ENCODE measurements around the gene RAD51AP2.
"Not testable (repeated sequence)": the region's sequence is repeated elsewhere in the genome, so short reads cannot be mapped to it uniquely, and the experiment has no call there.

Gene RAD51AP2

GRCh38 chr2:17517481-17518211 is 594 bp downstream of the RAD51AP2 start:
- no peak for DNase-seq
- TF ChIP-seq GATA1 (IDR thresholded peaks at IDR 0.05; ENCODE audit: low read depth, low read length) (no peak), POLR2A (IDR thresholded peaks at IDR 0.05; ENCODE audit: low read length) (no peak)

- no peak for TF ChIP-seq POLR2A (IDR thresholded peaks at IDR 0.05; ENCODE audit: low read length)
- no peak for TF ChIP-seq GATA1 (IDR thresholded peaks at IDR 0.05; ENCODE audit: low read depth, low read length)
- DNase-seq, result no peak
Measured at GRCh38 chr2:17515652-17516051, 2.6 kb downstream of the RAD51AP2 start.

- no peak for DNase-seq
- no peak for TF ChIP-seq GATA1 (IDR thresholded peaks at IDR 0.05; ENCODE audit: low read depth, low read length)
- no peak for TF ChIP-seq POLR2A (IDR thresholded peaks at IDR 0.05; ENCODE audit: low read length)
Measured at GRCh38 chr2:17506736-17507616, 11.3 kb downstream of the RAD51AP2 start.

- no peak for DNase-seq
- TF ChIP-seq GATA1 (IDR thresholded peaks at IDR 0.05; ENCODE audit: low read depth, low read length) (no peak), POLR2A (IDR thresholded peaks at IDR 0.05; ENCODE audit: low read length) (no peak)
Measured at GRCh38 chr2:17497718-17498117, 20.5 kb downstream of the RAD51AP2 start.

GRCh38 chr2:17495590-17495989 is 22.6 kb downstream of the RAD51AP2 start:
- no peak for DNase-seq
- TF ChIP-seq POLR2A (IDR thresholded peaks at IDR 0.05; ENCODE audit: low read length) (no peak), GATA1 (IDR thresholded peaks at IDR 0.05; ENCODE audit: low read depth, low read length) (no peak)

- DNase-seq, result not testable (repeated sequence)
Measured at GRCh38 chr2:17490165-17490564, 28.1 kb downstream of the RAD51AP2 start.

- DNase-seq, result not testable (repeated sequence)
Measured at GRCh38 chr2:17488610-17489009, 29.6 kb downstream of the RAD51AP2 start.

GRCh38 chr2:17483496-17483895 is 34.7 kb downstream of the RAD51AP2 start:
- DNase-seq, result no peak
- TF ChIP-seq POLR2A (IDR thresholded peaks at IDR 0.05; ENCODE audit: low read length) (no peak), GATA1 (IDR thresholded peaks at IDR 0.05; ENCODE audit: low read depth, low read length) (no peak)

- DNase-seq, result no peak
- TF ChIP-seq POLR2A (IDR thresholded peaks at IDR 0.05; ENCODE audit: low read length) (no peak), GATA1 (IDR thresholded peaks at IDR 0.05; ENCODE audit: low read depth, low read length) (no peak)
Measured at GRCh38 chr2:17482651-17483050, 35.6 kb downstream of the RAD51AP2 start.

- DNase-seq, result no peak
- TF ChIP-seq POLR2A (IDR thresholded peaks at IDR 0.05; ENCODE audit: low read length) (no peak), GATA1 (IDR thresholded peaks at IDR 0.05; ENCODE audit: low read depth, low read length) (no peak)
Measured at GRCh38 chr2:17479875-17480274, 38.4 kb downstream of the RAD51AP2 start.

- TF ChIP-seq GATA1 (IDR thresholded peaks at IDR 0.05; ENCODE audit: low read depth, low read length), result no peak
- no peak for TF ChIP-seq POLR2A (IDR thresholded peaks at IDR 0.05; ENCODE audit: low read length)
- DNase-seq, result no peak
Measured at GRCh38 chr2:17476830-17477229, 41.4 kb downstream of the RAD51AP2 start.

- TF ChIP-seq POLR2A (IDR thresholded peaks at IDR 0.05; ENCODE audit: low read length) (no peak), GATA1 (IDR thresholded peaks at IDR 0.05; ENCODE audit: low read depth, low read length) (no peak)
- DNase-seq, result no peak
Measured at GRCh38 chr2:17476064-17476463, 42.2 kb downstream of the RAD51AP2 start.

- no peak for DNase-seq
- no peak for TF ChIP-seq POLR2A (IDR thresholded peaks at IDR 0.05; ENCODE audit: low read length)
- TF ChIP-seq GATA1 (IDR thresholded peaks at IDR 0.05; ENCODE audit: low read depth, low read length), result no peak
Measured at GRCh38 chr2:17475286-17475685, 43.0 kb downstream of the RAD51AP2 start.

- DNase-seq, result no peak
- TF ChIP-seq POLR2A (IDR thresholded peaks at IDR 0.05; ENCODE audit: low read length), result no peak
- TF ChIP-seq GATA1 (IDR thresholded peaks at IDR 0.05; ENCODE audit: low read depth, low read length), result no peak
Measured at GRCh38 chr2:17471979-17472378, 46.3 kb downstream of the RAD51AP2 start.

All from erythroblast (primary cell).